ENCODE results near the gene GLIS1.

GLIS1 gene

DNA sequence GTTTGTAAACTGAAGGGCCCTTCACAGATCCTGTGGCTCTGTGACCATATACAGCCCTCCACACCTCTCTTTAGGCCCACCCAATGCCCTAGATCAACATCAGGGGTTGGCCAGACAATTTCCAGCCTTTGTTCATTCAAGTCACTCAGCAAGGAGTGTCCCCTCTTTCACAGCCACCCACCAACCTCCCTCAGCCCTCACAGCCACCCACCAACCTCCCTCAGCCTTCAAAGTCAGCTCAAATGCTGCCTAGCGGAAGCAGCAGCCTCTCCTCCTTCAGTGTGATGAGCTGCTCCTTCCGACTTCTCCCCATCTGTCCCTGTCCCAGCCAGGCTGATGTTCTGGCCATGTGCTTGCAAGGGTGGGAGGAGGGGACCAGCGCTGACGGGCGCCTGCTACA lies 208.4 kb downstream of the GLIS1 start:
- DNase-seq (ENCODE audit: low spot score), result no peak

DNA sequence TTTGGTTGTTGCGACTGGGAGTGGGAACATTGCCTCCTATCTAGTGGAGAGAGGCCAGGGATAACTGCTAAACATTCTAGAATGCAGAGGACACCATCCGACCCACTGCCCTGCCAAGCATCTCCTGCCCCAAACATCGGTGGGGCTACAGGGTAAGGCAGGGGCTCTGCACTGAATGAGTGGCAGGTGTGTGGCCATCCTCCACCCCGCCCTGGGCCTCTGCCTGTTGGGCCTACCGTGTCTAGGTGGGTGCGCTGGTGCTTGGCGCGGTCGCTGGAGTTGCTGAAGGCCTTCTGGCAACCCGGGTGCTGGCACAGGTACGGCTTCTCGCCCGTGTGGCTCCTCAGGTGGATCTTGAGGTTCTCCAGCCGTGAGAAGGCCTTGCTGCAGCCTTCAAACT lies 209.4 kb downstream of the GLIS1 start:
- no peak for DNase-seq (ENCODE audit: low spot score)

GRCh38 chr1:53527368-53527767 lies 211.6 kb downstream of the GLIS1 start:
- no peak for DNase-seq (ENCODE audit: low spot score)

DNA sequence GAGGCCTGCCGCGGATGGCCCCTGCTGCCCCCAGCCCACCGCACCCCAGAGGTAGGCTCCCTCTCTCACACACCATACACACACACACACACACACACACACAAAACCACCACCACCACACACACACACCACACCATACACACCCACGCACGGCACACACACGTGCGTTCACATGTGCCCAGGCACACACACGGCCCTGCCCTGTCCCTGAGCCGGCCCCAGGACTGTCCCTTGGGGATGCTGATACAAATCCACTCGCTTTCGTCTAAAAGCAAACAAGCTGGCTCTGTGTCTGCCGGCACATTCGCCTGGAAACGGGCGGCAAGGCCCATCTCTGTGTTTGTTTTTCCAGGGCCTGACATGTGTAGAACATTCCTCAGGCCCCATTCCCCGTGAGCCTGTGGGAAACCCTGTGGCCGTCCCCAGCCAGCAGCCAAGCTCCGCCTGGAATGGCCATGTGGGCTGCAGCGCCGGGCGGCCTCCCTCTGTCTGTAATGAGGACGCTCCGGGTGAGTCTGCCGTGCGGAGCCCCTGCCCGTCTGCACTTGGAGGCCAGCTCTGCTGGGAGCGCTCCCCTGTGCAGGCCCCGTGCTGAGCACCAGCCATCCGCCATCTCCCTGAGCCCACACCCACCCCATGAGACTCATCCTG lies 212.4 kb downstream of the GLIS1 start:
- peak; percentile 67 for DNase-seq (ENCODE audit: low spot score)

GRCh38 chr1:53525595-53525994 lies 213.4 kb downstream of the GLIS1 start:
- peak; percentile 78 for DNase-seq (ENCODE audit: low spot score)

DNA sequence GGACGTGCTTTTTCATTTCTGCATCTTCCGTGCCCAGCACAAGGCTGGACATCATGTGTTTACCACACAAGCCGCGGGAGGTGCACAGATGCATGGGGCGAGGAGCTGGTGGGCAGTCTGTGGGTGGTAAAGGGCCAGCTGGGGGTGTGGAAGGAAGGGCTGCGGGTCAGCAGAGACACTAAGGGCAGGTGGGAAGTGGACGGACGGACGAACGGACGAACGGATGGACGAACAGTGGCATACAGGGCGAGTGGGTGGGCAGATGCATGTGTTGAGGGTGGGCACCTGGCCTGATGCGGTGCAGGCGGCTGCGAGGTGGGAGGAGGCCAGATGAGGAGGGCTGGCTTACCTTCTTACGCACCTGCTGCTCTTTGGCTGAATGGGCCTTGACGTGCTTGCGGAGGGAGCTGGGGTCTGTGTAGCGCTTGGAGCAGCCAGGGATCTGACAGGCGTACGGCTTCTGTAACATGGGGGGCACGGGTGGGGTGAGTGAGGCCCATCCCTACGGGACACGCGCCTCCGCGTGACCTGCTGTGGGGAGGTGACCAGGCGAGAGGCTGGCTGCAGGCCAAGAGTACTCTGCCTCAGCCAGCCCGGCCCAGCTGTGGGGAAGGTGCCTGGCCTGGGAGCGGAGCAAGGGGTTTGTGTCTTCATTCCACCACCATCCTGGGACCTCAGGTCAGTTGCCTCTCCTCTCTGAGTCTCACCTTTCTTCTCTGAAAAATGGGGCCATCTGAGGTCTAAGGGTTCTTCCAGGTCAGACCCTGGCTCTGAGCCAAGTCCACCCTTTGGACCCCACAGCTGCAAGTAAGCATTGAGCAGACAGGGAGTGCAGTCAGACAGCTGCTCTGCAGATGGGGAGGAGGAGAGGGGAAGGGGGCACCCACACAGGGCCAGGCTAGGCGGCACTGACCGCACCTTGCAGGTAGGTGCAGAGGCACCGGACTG lies 214.3 kb downstream of the GLIS1 start:
- DNase-seq (ENCODE audit: low spot score), result no peak

GRCh38 chr1:53521924-53522552 lies 216.9 kb downstream of the GLIS1 start:
- DNase-seq (ENCODE audit: low spot score), result no peak

DNA sequence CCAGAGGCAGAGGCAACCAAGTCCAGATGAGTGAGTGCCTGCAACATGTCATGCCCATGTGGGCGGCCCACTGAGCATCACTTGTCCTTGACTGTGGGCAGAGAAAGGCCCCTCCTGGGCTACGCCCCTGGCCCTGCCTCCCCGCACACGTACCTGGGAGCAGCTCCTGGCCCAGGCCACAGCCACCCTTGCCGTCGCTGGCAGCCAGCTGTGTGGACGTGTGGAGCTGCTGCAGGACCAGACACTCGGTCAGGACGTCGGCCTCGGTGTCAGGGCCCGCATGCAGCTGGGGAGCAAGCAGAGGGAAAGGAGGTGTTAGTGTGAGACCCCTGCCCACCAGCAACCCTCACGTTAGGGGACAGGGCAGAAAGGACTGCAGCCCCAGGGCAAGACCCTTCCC lies 218.5 kb downstream of the GLIS1 start:
- DNase-seq (ENCODE audit: low spot score), result no peak

DNA sequence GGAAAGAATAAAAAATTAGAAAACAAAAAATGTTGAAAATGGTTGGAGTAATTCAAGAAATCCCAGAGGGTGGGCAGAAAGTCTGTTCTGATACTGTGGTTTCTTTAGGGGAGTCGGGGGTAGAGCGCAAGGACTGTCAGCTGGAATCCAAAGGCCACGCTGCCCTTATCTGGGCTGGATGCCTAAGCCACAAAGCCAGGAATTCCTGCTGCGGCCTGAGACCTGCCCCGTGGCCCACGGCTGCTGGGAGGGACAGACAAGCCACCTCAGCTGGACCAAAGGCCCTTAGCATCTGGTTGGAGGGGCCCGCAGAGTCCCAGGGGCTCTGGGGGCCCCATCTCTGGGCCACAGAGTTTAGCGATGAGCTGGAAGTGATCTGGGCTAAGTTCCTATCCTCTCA lies 219.5 kb downstream of the GLIS1 start:
- DNase-seq (ENCODE audit: low spot score), result peak; percentile 59

DNA sequence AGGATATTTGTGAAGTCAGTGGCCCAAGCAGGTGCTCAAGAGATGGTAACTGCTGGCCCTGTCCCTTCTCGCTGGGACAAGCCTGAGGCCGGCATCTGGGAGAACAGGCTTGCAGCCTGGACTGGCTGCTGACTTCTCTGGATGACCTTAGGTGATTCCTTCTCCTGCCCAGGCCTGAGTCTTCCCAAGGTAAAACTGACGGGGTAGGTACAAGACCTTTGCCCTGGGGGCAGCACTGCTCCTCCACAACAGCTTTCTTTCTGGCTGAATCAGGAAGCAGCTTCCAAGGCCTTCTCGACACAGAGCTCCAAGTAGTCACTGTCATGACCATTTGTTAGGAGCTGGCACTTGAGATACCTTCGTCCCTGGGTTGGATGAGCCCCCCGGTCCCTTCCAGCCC lies 220.2 kb downstream of the GLIS1 start:
- no peak for DNase-seq (ENCODE audit: low spot score)

DNA sequence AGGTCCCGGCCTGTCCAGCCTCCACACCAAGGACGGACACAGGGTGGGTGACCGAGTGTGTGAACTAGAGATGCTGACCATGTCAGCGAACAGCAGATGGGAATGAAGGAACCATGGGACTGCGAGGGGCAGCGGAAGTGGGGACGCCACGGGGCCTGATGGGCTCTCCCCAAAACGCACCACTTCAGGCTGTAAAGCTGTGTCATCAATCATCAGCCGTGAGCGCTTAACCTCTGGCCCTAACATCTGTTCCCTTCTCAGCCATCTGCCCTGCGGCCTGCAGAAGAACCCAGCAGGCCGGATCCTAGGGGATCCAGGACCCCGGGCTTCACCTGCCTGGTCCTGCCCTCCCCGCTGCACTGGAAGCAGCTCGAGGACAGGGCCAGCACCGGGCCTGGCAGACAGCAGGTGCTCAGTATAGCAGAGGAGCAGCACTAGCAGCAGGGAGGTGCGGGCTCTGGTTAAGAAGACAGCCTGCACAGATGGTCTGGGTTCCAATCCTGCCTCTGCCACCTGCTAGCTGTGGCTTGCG lies 221.1 kb downstream of the GLIS1 start:
- no peak for DNase-seq (ENCODE audit: low spot score)

- DNase-seq (ENCODE audit: low spot score), result no peak
Observed at GRCh38 chr1:53517109-53517508, 221.9 kb downstream of the GLIS1 start.

- no peak for DNase-seq (ENCODE audit: low spot score)
Observed at GRCh38 chr1:53516181-53516580, 222.8 kb downstream of the GLIS1 start.

- DNase-seq (ENCODE audit: low spot score), result no peak
Observed at GRCh38 chr1:53514436-53514835, 224.5 kb downstream of the GLIS1 start.

GRCh38 chr1:53513846-53514245 lies 225.1 kb downstream of the GLIS1 start:
- DNase-seq (ENCODE audit: low spot score), result no peak

GRCh38 chr1:53512807-53513755 lies 225.9 kb downstream of the GLIS1 start:
- no peak for DNase-seq (ENCODE audit: low spot score)

DNA sequence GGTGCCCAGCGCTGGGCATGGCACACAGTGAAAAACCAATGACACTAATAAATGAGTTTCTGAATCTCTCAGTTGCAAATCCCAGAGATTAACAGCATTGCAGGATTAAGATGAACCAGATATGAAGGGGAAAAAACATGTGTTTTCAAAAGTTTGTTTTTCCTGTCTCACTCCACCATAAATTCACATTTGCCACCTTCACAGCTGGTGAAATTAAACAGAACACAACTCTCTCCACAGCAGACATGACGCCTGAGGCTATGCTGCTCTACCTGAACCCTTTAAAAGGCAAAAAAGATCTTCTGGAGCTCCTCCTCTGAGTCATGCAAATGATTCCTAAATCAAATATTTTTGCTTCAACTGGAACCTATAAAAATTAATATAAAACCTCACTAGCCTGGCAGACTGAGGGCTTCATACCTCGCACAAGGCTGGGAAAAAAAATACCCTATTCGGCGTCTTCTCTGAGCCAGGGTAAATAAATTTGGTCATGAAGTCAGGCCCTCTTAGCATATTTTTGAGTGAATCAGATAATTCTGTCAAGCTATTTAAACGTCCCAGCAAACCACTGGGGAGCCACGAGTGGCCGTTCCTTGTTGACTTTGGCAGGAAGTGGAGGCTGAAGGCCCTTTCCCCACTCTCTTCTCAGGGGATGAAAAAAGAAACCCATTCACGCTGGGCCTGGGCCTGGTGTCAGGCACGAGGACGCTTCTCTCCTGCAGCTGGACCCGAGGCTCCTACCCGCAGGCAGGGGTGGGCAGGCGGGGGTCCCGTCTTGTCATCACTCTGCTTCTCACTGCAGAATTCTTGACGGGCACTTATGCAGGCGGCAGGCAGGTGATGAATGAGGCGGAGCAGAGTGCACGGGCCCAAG lies 226.8 kb downstream of the GLIS1 start:
- DNase-seq (ENCODE audit: low spot score), result no peak

- no peak for DNase-seq (ENCODE audit: low spot score)
Observed at GRCh38 chr1:53511323-53511932, 227.5 kb downstream of the GLIS1 start.

GRCh38 chr1:53510215-53510614 lies 228.7 kb downstream of the GLIS1 start:
- DNase-seq (ENCODE audit: low spot score), result no peak

- no peak for DNase-seq (ENCODE audit: low spot score)
Observed at GRCh38 chr1:53509775-53510174, 229.2 kb downstream of the GLIS1 start.
